Fibroblast of the aortic adventitia (primary cell): ENCODE data around the gene PRR15L. TPM values are rescaled to one million over a fixed set of nuclear protein-coding genes. Genes with fewer than 3 reads are reported as not detected.
"Not testable (repeated sequence)": the region's sequence is repeated elsewhere in the genome, so short reads cannot be mapped to it uniquely, and the experiment has no call there.

Experiments used
- DNase-seq: peaks from one replicate; pipeline ENCODE4 v3.0.0-alpha.2; 2010; ENCODE audit warnings: low read depth
- H3K4me3 ChIP-seq: 2 replicates; pipeline ENCODE4 v1.5.1; 2011; ENCODE audit warnings: low read depth, mild to moderate bottlenecking, control low read depth, low read length, moderate library complexity
- total RNA-seq: library from RNA; depleted of rRNA; stranded (reverse); fragments of >200 nt; gene quantifications from 2 replicates; pipeline ENCODE4 v1.2.3, GENCODE V29; 2012; ENCODE audit warnings: low replicate concordance
- TF ChIP-seq, protein P1 (sequence below): IDR thresholded peaks from 2 replicates; pipeline ENCODE4 v1.5.1; 2011; ENCODE audit warnings: mild to moderate bottlenecking, low read length, control low read depth, inconsistent platforms; ENCODE audit not compliant: insufficient read depth

The PRR15L gene
- total RNA-seq, 1 donor = not detected

DNA sequence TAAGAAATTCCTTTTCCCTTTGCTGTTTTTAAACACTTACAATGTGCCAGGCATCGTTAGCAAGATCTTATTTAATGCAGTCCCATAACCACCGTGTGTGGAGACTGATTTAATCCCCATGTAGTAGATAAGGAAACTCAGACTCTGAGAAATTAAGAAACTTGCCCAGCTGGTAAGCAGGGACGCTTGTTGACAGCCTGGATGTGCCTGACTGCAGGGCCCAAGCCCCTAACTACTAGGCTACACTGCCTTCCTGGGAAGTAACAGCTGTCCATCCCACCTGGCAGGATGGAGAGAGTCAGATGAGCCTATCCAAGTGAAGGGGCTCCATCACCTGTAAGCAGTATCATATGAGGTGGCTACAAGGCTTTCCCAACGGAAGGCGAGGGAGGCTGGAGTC is 36.3 kb upstream of the PRR15L start:
- TF ChIP-seq, protein P1, sequence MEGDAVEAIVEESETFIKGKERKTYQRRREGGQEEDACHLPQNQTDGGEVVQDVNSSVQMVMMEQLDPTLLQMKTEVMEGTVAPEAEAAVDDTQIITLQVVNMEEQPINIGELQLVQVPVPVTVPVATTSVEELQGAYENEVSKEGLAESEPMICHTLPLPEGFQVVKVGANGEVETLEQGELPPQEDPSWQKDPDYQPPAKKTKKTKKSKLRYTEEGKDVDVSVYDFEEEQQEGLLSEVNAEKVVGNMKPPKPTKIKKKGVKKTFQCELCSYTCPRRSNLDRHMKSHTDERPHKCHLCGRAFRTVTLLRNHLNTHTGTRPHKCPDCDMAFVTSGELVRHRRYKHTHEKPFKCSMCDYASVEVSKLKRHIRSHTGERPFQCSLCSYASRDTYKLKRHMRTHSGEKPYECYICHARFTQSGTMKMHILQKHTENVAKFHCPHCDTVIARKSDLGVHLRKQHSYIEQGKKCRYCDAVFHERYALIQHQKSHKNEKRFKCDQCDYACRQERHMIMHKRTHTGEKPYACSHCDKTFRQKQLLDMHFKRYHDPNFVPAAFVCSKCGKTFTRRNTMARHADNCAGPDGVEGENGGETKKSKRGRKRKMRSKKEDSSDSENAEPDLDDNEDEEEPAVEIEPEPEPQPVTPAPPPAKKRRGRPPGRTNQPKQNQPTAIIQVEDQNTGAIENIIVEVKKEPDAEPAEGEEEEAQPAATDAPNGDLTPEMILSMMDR = no peak
- no peak overlapping the region for H3K4me3 ChIP-seq
- no peak for DNase-seq

DNA sequence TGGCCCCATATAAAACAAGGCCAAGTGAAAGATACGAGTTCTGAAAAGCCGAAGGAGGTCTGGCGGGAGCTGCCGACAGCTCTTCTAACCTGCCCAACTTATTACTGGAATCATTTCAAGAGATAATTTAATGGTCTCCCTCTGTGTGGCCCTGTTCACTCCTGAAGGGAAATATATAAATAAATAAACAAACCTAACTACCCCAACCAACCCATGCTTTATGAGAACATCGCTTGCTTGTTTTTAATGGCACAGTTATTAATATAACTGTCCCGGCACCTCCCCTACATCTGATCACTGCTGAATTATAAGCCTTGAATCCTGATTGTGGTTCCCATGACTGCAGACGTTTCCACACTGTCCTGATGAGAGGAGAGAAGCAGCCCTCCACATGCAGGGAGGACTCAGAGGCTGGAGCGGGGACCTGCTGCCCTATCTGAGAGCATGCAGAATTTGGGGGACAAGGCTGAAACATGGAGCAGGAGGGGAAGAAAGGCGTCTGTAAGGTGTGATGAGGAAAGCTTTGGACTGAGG is 35.4 kb upstream of the PRR15L start:
- no peak for DNase-seq
- H3K4me3 ChIP-seq = no peak overlapping the region
- TF ChIP-seq, protein P1 = no peak

DNA sequence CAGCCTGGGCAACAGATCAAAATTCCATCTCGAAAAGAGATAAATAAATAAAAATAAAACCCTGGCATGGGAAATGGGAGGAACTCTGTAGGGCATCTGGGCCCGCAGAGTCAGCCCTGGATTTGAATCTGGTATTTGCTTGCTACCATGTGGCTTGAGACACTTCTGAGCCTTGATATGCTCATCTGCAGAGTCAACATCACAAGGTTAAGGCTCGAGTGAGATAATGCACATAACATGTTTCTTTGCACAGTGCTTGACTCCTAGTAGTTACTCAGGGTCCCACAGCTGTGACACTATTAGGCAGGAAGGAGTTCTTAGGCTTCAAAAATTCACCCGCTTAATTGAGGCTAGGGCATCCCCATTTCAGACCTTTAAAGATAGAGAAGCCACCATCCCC is 34.5 kb upstream of the PRR15L start:
- H3K4me3 ChIP-seq = no peak overlapping the region
- TF ChIP-seq, protein P1 = no peak
- no peak for DNase-seq

DNA sequence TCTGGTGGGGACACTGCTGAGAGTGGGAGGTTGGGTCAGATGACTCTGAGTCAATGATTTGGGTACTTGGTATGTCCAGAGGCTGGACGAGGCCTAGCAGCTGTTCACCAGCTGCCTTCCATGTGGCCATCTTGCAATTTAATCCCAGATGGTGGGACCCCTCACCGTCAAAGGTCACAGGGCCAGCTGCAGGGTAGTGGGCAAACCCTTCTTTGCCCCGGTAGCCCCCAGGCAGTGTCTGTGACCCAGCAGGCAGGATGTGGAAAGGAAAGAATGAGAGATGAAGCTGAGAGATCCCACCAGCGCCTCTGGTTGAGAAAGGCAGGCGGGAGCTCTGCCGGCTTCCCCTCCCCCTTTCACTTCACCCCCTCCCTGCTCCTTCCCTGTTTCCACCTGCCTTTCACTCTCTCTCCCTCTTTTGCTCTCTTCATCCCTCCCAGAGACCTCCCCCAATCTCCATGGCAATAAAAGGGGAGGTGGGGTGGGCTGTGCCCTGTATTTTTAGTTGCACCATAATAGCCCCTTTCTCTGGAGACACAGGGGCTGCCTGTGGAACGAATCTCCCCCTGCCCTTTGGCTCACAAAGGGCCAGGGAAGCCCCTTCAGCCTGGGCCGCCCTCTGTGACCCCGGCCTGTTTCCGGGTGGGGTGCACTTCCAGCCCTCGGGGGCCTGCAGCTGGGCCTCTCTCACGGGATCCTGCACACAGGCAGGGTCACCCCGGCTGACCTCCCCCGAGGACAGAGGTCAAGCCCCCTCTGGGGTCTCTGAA is 33.5 kb upstream of the PRR15L start:
- no peak overlapping the region for H3K4me3 ChIP-seq
- TF ChIP-seq, protein P1 = no peak

DNA sequence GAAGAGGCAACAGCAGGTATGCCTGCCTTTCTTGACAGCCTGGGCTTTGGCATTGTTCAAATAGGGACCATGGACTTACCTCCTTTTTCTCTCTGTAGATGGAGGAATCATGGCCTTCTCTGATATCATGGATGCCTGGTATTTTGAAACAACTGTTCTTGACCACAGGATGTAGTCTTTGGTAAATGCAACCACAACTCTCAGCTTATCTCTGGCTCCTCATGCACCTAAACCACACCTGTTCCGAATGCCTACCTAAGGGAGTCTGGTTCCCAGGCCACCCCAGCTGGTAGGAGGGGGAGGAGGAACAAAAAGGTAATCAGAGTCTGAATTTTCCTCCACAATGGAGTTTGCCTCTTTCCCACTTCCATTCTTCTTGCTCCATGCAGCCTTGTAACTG is 32.0 kb upstream of the PRR15L start:
- DNase-seq = no peak
- H3K4me3 ChIP-seq = no peak overlapping the region
- TF ChIP-seq, protein P1 = no peak

More for the DNA sequence above, 33.5 kb upstream of the PRR15L start:
- DNase-seq = no peak

DNA sequence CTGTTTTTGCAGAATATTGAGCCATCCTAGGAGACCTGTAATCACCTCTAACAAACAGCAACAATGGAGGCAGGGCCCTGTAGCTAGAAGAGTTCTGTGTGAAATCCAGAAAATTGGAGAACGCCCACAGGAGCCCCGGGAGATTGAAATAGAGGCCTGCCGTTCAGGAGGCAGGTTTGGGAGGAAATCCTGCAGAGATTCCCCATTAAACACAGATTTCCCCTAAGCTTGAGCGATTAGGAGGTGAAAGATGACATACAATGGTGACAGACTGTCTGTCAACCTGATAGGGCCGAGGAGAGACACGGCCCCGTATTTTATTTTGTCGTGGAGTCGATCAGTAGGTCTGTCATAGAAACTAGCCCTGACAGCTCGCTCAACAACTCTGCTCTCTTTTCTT is 31.5 kb upstream of the PRR15L start:
- no peak for DNase-seq
- TF ChIP-seq, protein P1 = no peak
- no peak overlapping the region for H3K4me3 ChIP-seq

DNA sequence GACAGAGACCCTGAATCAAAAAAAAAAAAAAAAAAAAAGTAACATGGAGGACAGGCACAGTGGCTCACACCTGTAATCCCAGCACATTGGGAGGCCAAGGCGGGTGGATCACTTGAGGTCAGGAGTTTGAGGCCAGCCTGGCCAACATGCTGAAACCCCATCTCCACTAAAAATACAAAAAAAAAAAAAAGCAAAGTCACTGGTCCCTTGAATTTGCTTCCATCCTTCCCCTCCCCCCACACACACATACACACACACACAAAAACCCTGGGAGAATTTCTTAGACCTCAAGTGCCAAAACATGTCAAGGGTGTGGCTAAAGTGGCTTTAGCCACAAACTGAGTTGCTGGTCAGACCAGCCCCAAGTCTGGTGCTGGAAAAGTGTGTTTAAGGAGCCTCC is 30.8 kb upstream of the PRR15L start:
- H3K4me3 ChIP-seq, DNase-seq: not testable (repeated sequence)
